Stomach (tissue), 4 donors: Measurements from ENCODE around the gene FUT2.

Experiments used
- EP300 ChIP-seq: sonication (generic); formaldehyde crosslinking; IDR thresholded peaks from one replicate; pipeline ENCODE4 v1.6.1; 2017; ENCODE audit warnings: antibody characterized with exemption
- POLR2AphosphoS5 ChIP-seq, 3 donors: sonication (generic); formaldehyde crosslinking; IDR thresholded peaks; one replicate each; pipeline ENCODE4 v1.6.1; 2016; ENCODE audit warnings: antibody characterized with exemption in 3 of 3
- TF ChIP-seq, protein P1 (sequence below), 7 experiments: fragments of 450-650 bp in 4 of 7; fragments of 200-600 bp in 3 of 7; sonication (generic) in 3 of 7; IDR thresholded peaks; one replicate each; pipeline ENCODE4 v1.5.1; 2016 to 2019; ENCODE audit warnings: antibody characterized with exemption in 7 of 7, control low read depth in 2 of 7, mild to moderate bottlenecking in 1 of 7

DNA sequence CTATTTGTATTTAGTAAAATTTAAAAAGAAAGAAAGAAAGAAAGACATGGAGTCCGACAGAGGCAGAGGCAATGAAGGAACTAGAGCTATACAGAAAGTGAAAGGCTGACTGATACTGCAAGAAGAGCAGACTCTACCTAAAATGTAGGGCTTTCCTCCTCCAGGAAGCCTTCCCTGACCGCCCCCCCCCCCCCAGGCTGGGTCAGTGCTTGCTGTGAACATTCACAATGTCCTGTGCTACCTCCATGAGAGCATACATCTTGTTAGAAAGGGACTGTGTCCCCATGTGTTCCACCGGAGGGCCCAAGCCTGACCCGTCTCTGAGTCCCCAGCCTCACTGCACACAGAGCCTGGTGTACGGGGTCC lies 44.1 kb upstream of the FUT2 start:
- TF ChIP-seq EP300 = no peak
- TF ChIP-seq, protein P1, sequence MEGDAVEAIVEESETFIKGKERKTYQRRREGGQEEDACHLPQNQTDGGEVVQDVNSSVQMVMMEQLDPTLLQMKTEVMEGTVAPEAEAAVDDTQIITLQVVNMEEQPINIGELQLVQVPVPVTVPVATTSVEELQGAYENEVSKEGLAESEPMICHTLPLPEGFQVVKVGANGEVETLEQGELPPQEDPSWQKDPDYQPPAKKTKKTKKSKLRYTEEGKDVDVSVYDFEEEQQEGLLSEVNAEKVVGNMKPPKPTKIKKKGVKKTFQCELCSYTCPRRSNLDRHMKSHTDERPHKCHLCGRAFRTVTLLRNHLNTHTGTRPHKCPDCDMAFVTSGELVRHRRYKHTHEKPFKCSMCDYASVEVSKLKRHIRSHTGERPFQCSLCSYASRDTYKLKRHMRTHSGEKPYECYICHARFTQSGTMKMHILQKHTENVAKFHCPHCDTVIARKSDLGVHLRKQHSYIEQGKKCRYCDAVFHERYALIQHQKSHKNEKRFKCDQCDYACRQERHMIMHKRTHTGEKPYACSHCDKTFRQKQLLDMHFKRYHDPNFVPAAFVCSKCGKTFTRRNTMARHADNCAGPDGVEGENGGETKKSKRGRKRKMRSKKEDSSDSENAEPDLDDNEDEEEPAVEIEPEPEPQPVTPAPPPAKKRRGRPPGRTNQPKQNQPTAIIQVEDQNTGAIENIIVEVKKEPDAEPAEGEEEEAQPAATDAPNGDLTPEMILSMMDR (IDR thresholded peaks at IDR 0.05) = no peak
- no peak for TF ChIP-seq POLR2AphosphoS5 (IDR thresholded peaks at IDR 0.05)
